SK-N-DZ (cell line): Measurements from ENCODE around the gene VSTM4.

Experiments
- DNase-seq: peaks from one replicate; pipeline ENCODE4 v3.0.0-alpha.2; 2015; ENCODE audit warnings: low spot score

The VSTM4 gene

DNA sequence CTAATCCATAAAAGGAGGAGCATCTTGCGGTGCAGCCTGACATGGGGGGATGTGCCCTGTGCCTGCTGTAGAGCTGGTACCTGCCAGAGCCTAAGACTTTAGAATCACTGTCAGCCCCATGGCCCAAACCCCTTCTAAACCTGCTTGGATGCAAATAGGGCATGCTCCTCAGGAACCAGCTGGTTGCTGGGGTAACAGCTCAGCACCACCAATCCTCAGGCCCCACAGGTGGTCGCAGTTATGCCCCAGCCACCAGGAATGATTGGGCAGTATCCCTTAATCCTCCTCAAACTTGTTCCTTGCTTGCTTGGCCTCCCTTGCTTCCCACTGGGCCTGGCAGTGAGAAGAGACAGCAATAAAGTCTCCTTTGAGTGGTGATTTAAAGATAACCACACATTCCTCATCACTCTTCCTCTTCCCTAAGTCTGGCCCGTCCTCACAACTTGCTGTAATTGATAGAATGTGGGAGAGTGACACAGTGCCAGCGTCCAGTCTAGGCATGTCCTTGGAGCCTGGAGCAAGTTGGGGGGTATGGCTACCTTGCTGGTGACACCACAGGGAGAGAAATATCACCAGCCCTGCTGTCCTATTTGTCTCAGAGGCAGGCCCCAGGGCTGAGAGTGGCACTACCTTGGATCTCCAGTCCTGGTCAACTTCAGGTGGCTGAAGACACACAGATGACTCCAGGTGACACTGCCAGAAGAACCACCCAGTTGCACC, 43.0 kb downstream of the VSTM4 start:
- no peak for DNase-seq

DNA sequence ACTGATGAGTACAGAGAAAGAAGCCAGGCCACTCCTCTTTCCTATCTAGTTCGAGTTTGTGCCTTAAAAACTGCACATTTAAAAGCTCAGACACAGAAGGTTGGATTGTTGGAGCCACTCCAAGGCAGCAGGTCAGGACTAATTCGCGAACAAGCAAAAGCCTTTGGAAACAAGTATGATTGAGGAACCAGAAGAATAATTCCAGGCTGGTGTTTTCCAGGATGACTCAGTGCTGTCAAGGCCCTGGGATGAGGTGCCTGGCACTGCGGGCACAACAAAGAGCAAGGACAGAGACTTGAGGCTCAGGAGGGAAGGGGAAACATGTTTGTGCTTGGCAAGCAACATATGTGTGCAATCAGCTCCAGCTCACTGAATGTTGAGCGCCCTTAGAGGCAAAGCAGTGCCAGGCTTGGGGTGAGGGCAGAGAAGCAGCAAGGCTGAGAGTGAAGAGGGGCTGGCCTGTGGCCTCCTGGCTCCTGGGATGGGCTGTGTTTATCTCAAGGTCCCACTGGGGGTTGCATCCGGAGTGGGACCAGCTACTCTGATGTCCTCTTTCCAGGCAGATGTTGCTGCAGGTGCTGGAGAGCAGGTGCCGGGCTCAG, 44.1 kb downstream of the VSTM4 start:
- no peak for DNase-seq

DNA sequence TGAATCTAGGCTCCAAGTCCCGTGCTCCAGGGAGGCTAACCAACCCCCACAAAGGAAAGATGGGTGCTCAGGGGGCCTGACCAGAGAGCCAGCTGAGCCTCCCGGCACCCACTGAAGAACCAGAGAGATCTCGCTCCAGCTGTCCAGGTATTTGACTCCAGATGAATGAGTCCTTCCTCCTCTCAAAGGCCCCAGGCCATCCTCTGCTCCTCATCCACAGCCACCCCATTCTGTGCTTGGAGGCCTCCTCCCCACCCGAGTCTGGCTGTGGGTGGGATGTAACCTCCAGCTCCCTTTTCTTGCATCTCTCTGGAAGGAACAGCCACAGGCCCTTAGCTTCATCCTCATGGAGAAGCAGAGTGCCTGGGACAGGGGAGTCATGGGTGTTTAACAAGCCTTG, 44.6 kb downstream of the VSTM4 start:
- DNase-seq: no peak

DNA sequence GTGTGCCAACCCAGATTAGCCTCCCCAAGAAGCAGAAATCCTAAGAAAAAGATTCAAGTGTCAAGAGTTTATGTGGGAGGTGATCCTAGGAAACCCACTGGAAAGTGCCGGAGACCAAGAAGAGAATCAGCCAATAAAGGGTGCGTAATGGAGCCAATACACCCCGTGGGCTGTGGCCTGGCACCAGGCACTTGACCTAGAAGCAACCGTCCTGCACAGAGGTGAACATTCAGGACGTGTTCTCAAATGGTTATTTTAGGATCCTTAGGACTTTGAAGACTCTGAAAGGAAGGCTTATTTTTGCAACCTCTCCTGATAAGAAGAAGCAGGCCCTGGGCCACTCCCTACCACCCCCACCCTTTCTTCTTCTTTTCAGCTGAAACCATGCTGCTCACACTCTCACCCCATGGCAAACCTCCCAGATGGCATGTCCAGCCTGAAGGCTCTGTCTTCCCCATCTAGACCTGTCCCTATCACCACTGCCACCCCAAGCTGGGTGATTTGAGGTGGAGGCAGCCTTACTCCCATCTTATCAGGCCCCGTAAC, 46.6 kb downstream of the VSTM4 start:
- no peak for DNase-seq

- DNase-seq: no peak
Measured at GRCh38 chr10:49068209-49068608, 47.1 kb downstream of the VSTM4 start.

DNA sequence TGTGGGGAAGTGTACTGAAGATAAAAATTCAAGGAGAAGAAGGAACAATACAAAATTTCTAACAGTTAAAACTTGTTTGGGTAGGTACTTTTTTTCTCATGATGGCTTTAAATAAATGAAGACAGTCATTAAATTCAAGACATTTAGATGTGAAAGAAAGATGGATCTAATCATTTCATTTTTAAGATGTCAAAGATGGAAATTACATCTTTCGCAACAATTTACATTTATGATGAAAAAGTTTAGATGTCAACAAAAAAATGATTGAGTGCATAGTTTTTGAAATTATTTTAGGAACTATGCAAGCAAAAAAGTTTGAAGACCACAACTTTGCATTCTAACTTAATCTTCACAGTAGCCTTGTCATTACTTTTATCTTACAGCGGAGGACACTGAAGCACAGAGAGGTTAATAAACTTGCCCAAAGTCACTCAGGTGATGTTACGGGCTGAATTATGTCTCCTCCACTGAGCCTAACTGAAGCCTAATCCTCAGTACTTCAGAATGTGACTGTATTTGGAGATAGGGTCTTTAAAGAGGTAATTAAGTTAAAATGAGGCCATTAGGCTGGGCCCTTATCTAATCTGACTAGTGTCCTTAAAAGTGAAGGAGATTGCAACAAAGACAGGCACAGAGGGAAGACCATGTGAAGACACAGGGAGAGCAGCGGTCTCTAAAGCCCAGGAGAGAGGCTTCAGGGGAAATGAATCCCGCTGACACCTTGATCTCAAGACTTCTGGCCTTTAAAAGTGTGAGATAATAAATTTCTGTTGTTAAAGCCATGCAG, 48.2 kb downstream of the VSTM4 start:
- peak; percentile 81 for DNase-seq

- DNase-seq: no peak
Measured at GRCh38 chr10:49062229-49062628, 53.1 kb downstream of the VSTM4 start.

DNA sequence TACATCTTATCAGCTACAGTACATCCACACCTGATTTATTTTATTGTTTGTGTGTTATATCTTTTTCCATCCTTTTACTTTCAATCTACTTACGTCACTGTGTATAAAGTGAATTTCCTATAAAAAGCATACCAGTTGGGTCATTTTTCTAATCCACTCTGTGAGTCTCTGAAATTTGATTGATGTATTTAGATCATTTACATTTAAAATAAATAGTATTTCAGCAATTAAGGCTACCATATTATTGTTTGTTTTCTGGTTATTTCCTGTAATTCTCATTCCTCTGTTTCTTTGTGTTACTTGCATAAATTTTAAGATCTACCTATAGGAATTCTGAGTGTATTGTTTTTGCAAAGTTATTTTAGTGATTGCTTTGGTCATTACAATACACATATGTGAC, 53.7 kb downstream of the VSTM4 start:
- DNase-seq: no peak

- DNase-seq: no peak
Measured at GRCh38 chr10:49058463-49059255, 56.7 kb downstream of the VSTM4 start.

DNA sequence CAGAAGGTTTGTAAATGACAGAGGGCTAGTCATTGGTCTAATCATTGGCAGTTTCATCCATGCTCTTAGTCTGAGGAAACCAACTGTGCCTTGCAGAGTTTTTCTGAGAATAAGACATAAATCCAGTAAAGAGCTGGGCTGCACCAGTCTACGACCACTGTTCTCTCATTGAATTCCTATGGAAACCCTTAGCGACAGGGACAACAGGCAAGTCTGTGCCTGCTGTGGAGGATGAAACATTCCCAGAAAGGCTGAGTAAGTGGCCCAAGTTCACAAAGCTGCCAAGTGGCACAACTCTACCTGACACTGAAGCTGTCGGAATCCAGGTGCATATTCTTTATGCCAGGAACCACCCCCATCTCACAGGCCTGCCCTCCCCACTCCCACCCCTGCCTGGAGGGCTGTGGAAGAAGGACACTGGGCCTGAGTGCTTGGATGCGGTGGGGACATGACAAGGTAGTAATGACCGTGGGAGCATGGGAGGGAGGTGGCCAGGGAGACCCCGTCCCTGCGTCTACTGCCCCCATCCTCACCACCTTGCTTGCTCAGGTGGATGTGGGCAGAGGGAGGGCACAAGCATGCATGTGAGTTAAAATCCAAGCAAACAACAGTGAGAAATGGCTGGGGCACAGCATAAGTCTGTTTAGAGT, 58.0 kb downstream of the VSTM4 start:
- no peak for DNase-seq

DNA sequence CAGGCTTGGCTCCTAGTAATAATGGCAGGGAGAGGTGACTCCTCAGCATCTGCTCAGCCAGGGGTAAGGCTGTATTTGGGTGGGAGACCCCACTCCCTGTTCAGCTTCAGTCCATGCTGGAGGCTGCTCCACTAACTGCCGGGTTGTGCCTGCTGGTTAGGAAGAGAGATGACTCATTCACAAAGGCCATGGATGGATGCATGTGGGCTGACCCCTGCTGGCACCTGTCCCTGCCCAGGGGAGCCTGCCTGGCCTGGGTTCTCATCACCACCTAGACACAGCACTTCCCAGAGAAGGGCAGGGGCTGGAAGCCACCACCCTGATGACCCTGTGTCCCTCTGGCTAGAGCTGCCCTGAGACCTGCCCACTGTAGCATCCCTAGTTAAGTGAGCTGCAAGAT, 59.0 kb downstream of the VSTM4 start:
- DNase-seq: no peak

GRCh38 chr10:49055221-49055849, 60.0 kb downstream of the VSTM4 start:
- DNase-seq: no peak

DNA sequence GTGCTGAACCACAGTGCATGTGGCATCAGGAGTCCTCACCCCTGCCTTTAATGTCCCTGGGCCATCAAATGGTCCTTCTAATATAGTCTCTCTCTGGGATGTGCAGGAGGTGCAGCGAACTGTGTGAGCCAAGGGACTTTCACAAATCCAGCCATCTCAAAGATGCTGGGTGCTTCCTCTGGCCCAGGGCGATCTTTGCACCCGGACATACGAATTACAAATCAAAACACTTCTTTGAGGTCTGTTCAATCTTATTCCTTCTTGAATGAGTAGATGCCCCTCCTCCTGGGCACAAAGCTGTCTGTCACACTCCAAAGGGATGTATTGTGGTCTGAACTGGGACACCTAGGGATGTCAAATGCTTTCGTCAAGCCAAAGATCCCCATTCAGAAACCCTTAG, 60.6 kb downstream of the VSTM4 start:
- no peak for DNase-seq

DNA sequence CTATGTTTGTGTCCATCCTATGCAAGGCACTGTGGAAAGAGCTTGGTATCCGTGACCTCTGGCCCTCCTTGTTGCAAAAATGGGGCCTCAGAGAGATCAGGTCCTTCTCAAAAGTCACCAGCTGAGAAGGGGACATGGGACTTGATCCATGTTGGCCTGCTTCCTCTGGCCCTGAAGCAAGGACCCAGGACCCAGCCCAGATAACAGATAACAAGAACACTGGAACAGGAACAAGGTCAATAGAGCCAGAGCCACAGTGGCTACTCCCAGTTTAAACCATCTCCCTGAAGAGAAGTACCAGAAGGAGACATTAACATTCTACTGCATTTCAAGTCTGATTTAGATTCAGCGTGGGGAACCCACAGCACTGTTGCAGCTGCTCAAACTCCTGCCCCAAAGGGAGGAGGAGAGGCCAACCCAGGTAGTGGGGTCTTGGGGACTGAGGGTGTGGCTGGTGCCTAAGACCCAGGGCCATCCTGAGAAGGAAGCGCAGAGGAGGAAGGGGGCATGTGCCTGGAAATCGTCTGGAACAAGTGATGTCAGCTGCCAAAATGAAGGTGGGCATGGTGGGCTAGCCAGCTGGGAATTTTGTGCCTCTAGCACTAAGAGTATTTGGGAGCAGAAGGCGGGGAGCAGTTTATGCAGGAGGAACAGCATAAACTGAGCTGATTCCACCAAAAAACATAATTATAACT, 61.2 kb downstream of the VSTM4 start:
- no peak for DNase-seq

GRCh38 chr10:49053053-49053997, 62.0 kb downstream of the VSTM4 start:
- no peak for DNase-seq

- no peak for DNase-seq
Measured at GRCh38 chr10:49052069-49052468, 63.3 kb downstream of the VSTM4 start.

DNA sequence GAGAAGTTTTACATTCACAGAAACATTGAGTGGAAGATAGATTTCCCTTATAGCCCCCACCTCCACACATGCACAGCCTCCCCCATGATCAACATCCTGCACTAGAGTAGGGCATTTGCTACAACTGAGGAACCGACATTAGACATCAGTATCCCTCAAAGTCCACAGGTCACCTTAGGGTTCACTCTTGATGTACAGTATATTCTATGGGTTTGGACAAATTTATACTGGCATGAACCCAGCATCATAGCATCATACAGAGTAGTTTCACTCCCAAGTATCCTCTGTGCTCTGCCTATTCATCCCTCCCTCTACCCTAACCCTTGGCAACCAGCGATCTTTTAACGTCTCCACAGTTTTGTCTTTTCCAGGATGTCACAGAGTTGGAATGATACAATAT, 64.4 kb downstream of the VSTM4 start:
- DNase-seq: no peak

GRCh38 chr10:49050366-49050765, 65.0 kb downstream of the VSTM4 start:
- DNase-seq: no peak

GRCh38 chr10:49049660-49050059, 65.7 kb downstream of the VSTM4 start:
- no peak for DNase-seq
